ENCODE results near the gene SATB2. TPM values are rescaled to one million over a fixed set of nuclear protein-coding genes. Genes with fewer than 3 reads are reported as not detected.

Gene SATB2
- total RNA-seq, 1 donor from 2014 or later: 4.0 TPM

DNA sequence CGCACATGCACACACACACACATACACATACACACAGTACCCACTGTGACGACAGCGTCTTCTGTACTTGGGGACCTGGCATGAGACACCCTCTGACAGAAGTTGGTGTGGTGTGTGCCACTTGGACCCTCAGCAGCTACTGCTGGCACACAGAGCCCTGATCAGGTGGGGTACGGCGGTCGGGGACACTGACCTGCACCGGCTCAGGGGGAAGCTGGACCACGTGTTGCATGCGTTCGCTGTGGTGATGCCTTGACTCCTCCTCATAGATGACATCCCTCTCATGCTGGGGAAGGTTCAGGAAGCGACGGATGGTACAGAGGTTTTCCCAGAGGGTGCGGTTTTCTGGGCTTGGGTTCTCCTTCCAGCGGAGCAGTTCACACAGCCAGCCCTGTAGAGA is 149.2 kb downstream of the SATB2 start:
- H3K27ac Mint-ChIP-seq: no peak overlapping the region

DNA sequence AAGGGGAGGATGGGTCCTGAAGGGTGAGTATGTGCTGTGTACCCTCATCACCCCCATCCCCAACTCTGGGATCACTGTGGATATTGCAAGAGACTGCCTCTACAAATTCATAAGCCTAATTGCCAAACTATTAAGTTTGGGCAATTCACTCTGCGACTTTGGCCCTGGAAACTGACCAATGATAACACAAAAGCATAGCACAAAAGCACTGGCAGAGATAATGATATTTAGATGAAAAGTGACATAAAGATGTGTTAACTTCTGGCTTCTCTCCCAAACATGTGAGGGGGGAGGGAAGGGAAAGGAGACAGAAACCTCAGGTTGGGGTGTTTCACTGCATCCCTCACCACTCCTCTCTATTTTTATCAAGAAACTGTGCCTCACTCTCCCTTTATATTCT is 150.3 kb downstream of the SATB2 start:
- no peak overlapping the region for H3K27ac Mint-ChIP-seq
- TF ChIP-seq, protein P1, sequence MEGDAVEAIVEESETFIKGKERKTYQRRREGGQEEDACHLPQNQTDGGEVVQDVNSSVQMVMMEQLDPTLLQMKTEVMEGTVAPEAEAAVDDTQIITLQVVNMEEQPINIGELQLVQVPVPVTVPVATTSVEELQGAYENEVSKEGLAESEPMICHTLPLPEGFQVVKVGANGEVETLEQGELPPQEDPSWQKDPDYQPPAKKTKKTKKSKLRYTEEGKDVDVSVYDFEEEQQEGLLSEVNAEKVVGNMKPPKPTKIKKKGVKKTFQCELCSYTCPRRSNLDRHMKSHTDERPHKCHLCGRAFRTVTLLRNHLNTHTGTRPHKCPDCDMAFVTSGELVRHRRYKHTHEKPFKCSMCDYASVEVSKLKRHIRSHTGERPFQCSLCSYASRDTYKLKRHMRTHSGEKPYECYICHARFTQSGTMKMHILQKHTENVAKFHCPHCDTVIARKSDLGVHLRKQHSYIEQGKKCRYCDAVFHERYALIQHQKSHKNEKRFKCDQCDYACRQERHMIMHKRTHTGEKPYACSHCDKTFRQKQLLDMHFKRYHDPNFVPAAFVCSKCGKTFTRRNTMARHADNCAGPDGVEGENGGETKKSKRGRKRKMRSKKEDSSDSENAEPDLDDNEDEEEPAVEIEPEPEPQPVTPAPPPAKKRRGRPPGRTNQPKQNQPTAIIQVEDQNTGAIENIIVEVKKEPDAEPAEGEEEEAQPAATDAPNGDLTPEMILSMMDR (IDR thresholded peaks at IDR 0.05; ENCODE audit: unreplicated experiment): no peak
- peaks cover 4% of the 10 kb centered on the region for H3K27me3 Mint-ChIP-seq (ENCODE audit: low read depth)
- no peaks in the 10 kb centered on the region for H3K36me3 Mint-ChIP-seq
- H3K4me3 Mint-ChIP-seq: no peak overlapping the region
- H3K9me3 Mint-ChIP-seq: no peaks in the 10 kb centered on the region
- H3K4me1 Mint-ChIP-seq: peaks cover 6% of the 10 kb centered on the region
- DNase-seq (ENCODE audit: low spot score in 2 of 2, unreplicated experiment in 2 of 2): no peak

More for the DNA sequence above, 149.2 kb downstream of the SATB2 start:
- H3K4me3 Mint-ChIP-seq: no peak overlapping the region
- TF ChIP-seq, protein P1 (IDR thresholded peaks at IDR 0.05; ENCODE audit: unreplicated experiment): no peak
- DNase-seq (ENCODE audit: low spot score in 2 of 2, unreplicated experiment in 2 of 2): no peak
- no peaks in the 10 kb centered on the region for H3K4me1 Mint-ChIP-seq
- no peaks in the 10 kb centered on the region for H3K36me3 Mint-ChIP-seq
- no peaks in the 10 kb centered on the region for H3K9me3 Mint-ChIP-seq
- no peaks in the 10 kb centered on the region for H3K27me3 Mint-ChIP-seq (ENCODE audit: low read depth)

DNA sequence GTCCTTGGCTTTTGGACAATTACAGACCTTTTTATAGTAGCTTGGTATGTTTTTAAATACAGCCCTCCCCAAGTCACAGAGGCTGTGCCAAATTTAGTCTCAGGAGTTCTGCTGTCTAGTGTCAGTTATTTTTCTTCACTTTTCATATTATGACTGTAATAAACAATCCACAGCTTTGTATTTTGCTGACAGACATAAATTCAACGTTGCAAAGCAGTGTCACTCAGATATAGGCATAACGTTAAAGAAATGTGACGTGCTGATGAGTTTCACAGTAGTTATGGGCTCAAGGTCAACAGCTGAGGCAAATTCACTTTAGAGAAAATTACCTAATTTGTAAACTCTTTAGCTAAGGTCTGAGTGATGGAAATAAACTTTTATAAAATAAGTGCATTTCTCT is 151.6 kb downstream of the SATB2 start:
- TF ChIP-seq, protein P1 (IDR thresholded peaks at IDR 0.05; ENCODE audit: unreplicated experiment): no peak
- Mint-ChIP-seq H3K27me3 (ENCODE audit: low read depth) (peaks cover 4% of the 10 kb centered on the region), H3K27ac (no peak overlapping the region), H3K4me3 (no peak overlapping the region), H3K9me3 (no peaks in the 10 kb centered on the region), H3K36me3 (no peaks in the 10 kb centered on the region), H3K4me1 (peaks cover 6% of the 10 kb centered on the region)
- DNase-seq (ENCODE audit: low spot score in 2 of 2, unreplicated experiment in 2 of 2): no peak

DNA sequence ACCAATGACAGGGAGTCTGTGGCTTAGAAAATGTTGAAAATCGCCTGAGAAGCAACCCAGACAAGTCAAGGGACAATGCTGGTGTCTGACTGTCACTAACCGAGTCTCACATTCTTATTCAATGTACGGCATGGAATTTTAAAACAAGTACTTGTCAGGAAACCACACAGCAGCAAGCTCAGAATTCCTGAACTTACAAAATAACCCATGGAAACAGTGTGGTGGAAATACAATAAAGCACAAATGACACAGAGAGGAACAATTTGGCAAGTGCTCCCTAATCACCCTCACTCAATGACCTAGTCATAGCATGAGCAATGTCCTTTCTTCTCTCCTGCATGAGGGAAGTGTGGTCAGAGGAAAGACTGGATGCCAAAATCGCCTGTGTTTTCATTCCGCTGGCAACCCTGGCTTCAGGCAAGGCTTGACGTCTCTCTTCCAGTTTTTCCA is 154.0 kb downstream of the SATB2 start:
- Mint-ChIP-seq H3K27ac (no peak overlapping the region), H3K27me3 (ENCODE audit: low read depth) (peaks cover 4% of the 10 kb centered on the region), H3K36me3 (no peaks in the 10 kb centered on the region), H3K4me1 (peaks cover 6% of the 10 kb centered on the region), H3K9me3 (no peaks in the 10 kb centered on the region), H3K4me3 (no peak overlapping the region)
- DNase-seq (ENCODE audit: low spot score in 2 of 2, unreplicated experiment in 2 of 2): no peak
- TF ChIP-seq, protein P1 (IDR thresholded peaks at IDR 0.05; ENCODE audit: unreplicated experiment): no peak

DNA sequence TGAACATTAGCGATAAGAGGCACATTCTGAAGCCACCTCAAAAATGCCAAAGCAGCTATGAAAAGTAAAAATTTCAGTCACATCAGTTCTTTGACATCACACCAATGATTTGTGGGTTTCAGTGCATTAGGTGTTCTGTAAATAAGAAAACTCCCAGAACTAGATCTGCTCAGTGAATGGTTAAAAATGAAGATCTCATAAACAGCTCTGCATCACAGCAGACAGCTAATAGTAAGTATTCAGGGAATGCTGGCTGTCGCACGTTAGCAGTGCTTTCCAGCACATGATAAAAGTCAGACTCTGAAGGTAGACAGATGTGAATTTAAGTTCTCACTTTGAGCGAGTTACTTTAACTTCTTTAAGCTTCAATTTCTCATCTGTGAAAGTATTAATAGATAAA is 154.9 kb downstream of the SATB2 start:
- Mint-ChIP-seq H3K27me3 (ENCODE audit: low read depth) (peaks cover 4% of the 10 kb centered on the region), H3K36me3 (no peaks in the 10 kb centered on the region), H3K4me3 (no peak overlapping the region), H3K9me3 (no peaks in the 10 kb centered on the region), H3K27ac (no peak overlapping the region), H3K4me1 (peaks cover 6% of the 10 kb centered on the region)
- no peak for DNase-seq (ENCODE audit: low spot score in 2 of 2, unreplicated experiment in 2 of 2)
- TF ChIP-seq, protein P1 (IDR thresholded peaks at IDR 0.05; ENCODE audit: unreplicated experiment): no peak

DNA sequence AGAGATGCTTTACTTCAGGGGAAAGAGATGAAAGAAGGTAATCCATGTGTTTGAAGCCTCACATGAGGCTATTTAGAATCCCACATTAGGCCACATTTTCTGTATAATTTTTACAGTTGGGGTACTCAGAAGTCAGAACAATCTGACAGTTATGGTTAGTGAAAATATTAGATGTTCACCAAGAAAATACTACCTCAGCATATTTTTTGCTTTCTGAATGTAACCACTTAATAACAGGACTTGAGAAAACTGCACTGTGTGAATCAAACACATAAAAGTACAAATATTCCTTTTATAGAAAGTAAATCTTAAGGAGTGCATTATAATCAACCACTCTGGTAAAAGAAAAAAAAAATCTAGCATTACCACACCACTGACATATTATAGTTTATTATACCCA is 169.3 kb downstream of the SATB2 start:
- Mint-ChIP-seq H3K4me1 (no peaks in the 10 kb centered on the region), H3K36me3 (no peaks in the 10 kb centered on the region), H3K27ac (no peak overlapping the region), H3K4me3 (no peak overlapping the region), H3K27me3 (ENCODE audit: low read depth) (peaks cover 2% of the 10 kb centered on the region), H3K9me3 (no peaks in the 10 kb centered on the region)
- TF ChIP-seq, protein P1 (IDR thresholded peaks at IDR 0.05; ENCODE audit: unreplicated experiment): no peak
- DNase-seq (ENCODE audit: low spot score in 2 of 2, unreplicated experiment in 2 of 2): no peak

Data from mesothelial cell of epicardium (in vitro differentiated cells).